Measurements from ENCODE around the gene IGFL4. TPM values are rescaled to one million over a fixed set of nuclear protein-coding genes. Genes with fewer than 3 reads are reported as not detected.

Gene IGFL4
- total RNA-seq, 2 experiments from 2014 or later, result not detected

- H3K36me3 Mint-ChIP-seq (ENCODE audit: low read depth), result no peaks in the 10 kb centered on the region
- H3K27me3 Mint-ChIP-seq, result peaks cover 37% of the 10 kb centered on the region
- TF ChIP-seq CTCF (IDR thresholded peaks at IDR 0.05), result no peak
- H3K9me3 Mint-ChIP-seq, result no peaks in the 10 kb centered on the region
- intact Hi-C loops (cut with micrococcal nuclease), result no loop called here
- H3K4me3 Mint-ChIP-seq, result no peak overlapping the region
- DNase-seq, result no peak
- no peak overlapping the region for H3K27ac Mint-ChIP-seq
- peaks cover 4% of the 10 kb centered on the region for H3K4me1 Mint-ChIP-seq (ENCODE audit: low read depth)
- POLR2A ChIA-PET, result no interaction called here
- no peak for ATAC-seq
- CTCF ChIA-PET, result interaction anchor here (3.9 kb wide), 1 partner anchor 11 kb away, joined by 22 read pairs; no protein-coding TSS in a partner anchor
Observed at GRCh38 chr19:46040125-46040524, 677 bp downstream of the IGFL4 start.

GRCh38 chr19:46036744-46037128 lies 4.1 kb downstream of the IGFL4 start:
- TF ChIP-seq CTCF (IDR thresholded peaks at IDR 0.05), result no peak
- Mint-ChIP-seq H3K4me3 (no peak overlapping the region), H3K4me1 (ENCODE audit: low read depth) (no peaks in the 10 kb centered on the region), H3K27me3 (peaks cover 19% of the 10 kb centered on the region), H3K36me3 (ENCODE audit: low read depth) (no peaks in the 10 kb centered on the region), H3K27ac (no peak overlapping the region), H3K9me3 (no peaks in the 10 kb centered on the region)
- intact Hi-C loops (cut with micrococcal nuclease), result no loop called here
- POLR2A ChIA-PET, result interaction anchor here (0.7 kb wide), 1 partner anchor 266 kb away, joined by 3 read pairs; no protein-coding TSS in a partner anchor
- ATAC-seq, result no peak
- CTCF ChIA-PET, result interaction anchor here (0.9 to 1.4 kb wide), 2 partner anchors 8 to 10 kb away, joined by 3 to 6 read pairs; no protein-coding TSS in a partner anchor
- no peak for DNase-seq

- Mint-ChIP-seq H3K4me3 (no peak overlapping the region), H3K9me3 (no peaks in the 10 kb centered on the region), H3K27me3 (peaks cover 17% of the 10 kb centered on the region), H3K36me3 (ENCODE audit: low read depth) (no peaks in the 10 kb centered on the region), H3K27ac (no peak overlapping the region), H3K4me1 (ENCODE audit: low read depth) (no peaks in the 10 kb centered on the region)
- TF ChIP-seq CTCF (IDR thresholded peaks at IDR 0.05), result no peak
- POLR2A ChIA-PET, result no interaction called here
- no peak for DNase-seq
- no peak for ATAC-seq
- CTCF ChIA-PET, result interaction anchor here (1.4 kb wide), 1 partner anchor 8 kb away, joined by 6 read pairs; no protein-coding TSS in a partner anchor
- intact Hi-C loops (cut with micrococcal nuclease), result no loop called here
Observed at GRCh38 chr19:46035986-46036743, 4.6 kb downstream of the IGFL4 start.

GRCh38 chr19:46035546-46035945 lies 5.3 kb downstream of the IGFL4 start:
- ChIA-PET POLR2A (no interaction called here), CTCF (no interaction called here)
- H3K27ac Mint-ChIP-seq, result no peak overlapping the region
- no peaks in the 10 kb centered on the region for H3K9me3 Mint-ChIP-seq
- peaks cover 12% of the 10 kb centered on the region for H3K27me3 Mint-ChIP-seq
- no peak for DNase-seq
- TF ChIP-seq CTCF (IDR thresholded peaks at IDR 0.05), result no peak
- no peaks in the 10 kb centered on the region for H3K4me1 Mint-ChIP-seq (ENCODE audit: low read depth)
- no peak overlapping the region for H3K4me3 Mint-ChIP-seq
- ATAC-seq, result no peak
- H3K36me3 Mint-ChIP-seq (ENCODE audit: low read depth), result no peaks in the 10 kb centered on the region
- intact Hi-C loops (cut with micrococcal nuclease), result no loop called here

- intact Hi-C loops (cut with micrococcal nuclease), result no loop called here
- ATAC-seq (no peak), DNase-seq (no peak)
- Mint-ChIP-seq H3K4me3 (no peak overlapping the region), H3K27me3 (peaks cover 10% of the 10 kb centered on the region), H3K27ac (no peak overlapping the region), H3K4me1 (ENCODE audit: low read depth) (peaks cover 2% of the 10 kb centered on the region), H3K36me3 (ENCODE audit: low read depth) (no peaks in the 10 kb centered on the region), H3K9me3 (no peaks in the 10 kb centered on the region)
- no peak for TF ChIP-seq CTCF (IDR thresholded peaks at IDR 0.05)
- CTCF ChIA-PET, result interaction anchor here (0.9 to 2.0 kb wide), 3 partner anchors 43 to 231 kb away, joined by 6 to 7 read pairs (median 6); no protein-coding TSS in a partner anchor
- POLR2A ChIA-PET, result interaction anchor here (1.0 kb wide), 1 partner anchor 227 kb away, joined by 3 read pairs; no protein-coding TSS in a partner anchor
Observed at GRCh38 chr19:46033401-46033800, 7.4 kb downstream of the IGFL4 start.
